ENCODE results near the gene TSHZ1.
"Not testable (repeated sequence)": the region's sequence is repeated elsewhere in the genome, so short reads cannot be mapped to it uniquely, and the experiment has no call there.

Gene TSHZ1

DNA sequence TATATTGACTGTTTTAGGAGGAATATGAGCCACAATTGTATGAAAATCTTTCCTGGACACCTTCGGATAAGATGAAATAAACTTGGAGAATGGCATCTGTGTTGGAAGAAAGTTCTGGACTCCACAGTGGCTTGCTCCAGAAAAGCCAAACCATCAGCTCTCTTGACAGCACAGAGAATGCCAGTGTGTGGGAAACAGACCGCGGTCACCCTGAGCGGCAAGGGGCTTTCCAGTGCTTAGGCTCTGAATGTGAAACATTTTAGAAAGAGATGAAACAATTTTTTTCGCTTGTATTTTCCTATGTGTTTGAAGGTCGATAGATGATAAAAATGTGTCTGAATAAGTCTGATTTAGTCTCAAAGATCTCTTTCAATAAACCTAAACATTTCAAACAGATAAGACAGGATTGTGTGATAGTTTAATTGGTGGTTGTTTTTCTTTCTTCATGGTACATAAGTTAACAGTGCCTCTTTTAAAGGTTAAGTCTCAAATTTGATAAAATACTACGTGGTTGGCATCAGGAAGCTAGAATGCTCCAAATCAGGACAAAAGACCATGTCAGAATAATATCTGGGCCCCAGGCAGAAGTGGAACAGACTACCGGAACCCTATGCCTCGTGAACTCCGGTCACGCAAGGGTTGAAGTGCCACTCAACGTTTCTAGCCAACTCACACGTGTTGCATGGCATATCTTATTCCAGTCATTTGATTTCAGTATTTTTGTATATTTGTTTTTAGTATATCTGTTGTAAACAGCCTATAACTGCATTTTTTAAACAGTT lies 30.6 kb upstream of the TSHZ1 start:
- Histone ChIP-seq H3K4me3 (no peak overlapping the region), H3K27ac (no peak overlapping the region)

DNA sequence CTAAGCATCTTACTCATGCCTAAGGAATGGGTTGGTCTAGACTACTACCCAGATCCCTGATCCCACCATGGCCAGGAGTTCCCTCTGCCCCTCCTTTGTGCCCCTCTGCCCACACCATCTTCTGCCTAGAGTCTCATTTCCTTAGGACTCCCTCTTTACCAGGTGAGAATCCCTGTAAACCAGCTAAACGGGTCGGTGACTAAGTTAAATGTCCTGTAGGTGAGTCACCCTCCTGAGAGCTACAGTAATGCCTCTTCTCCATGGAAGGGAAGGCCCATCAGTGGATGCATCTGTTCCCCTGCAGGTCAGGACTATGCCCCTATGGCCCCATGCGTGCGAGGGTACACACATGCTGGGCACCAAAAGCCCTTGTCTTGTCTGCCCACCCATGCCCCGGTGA lies 27.1 kb upstream of the TSHZ1 start:
- H3K27ac ChIP-seq, result no peak overlapping the region
- no peak overlapping the region for H3K4me3 ChIP-seq

DNA sequence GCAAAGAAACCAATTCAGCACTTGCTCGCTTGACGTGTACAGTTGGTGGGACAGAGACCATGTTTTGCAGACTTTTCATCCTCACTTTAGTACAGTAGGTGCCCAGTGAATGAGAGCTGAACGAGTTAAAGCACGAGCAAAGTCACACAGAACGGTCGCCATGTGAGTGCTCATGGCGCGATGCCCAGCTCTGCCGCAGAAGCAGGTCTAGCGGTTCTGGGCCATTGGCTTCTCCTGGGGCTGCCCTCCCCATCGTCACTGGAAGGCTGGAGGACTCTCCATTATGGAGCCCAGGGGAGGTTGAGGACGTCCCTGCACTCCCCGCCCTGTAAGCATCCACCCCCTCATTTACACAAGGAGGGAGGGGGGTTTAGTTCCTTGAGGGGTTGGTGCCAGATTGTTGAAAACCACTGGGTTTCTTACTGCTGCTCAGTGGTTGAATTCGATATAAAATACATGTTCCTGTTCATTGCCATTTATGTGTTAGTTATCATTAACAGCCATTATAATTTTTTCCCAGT lies 26.6 kb upstream of the TSHZ1 start:
- no peak overlapping the region for H3K4me3 ChIP-seq
- no peak overlapping the region for H3K27ac ChIP-seq

DNA sequence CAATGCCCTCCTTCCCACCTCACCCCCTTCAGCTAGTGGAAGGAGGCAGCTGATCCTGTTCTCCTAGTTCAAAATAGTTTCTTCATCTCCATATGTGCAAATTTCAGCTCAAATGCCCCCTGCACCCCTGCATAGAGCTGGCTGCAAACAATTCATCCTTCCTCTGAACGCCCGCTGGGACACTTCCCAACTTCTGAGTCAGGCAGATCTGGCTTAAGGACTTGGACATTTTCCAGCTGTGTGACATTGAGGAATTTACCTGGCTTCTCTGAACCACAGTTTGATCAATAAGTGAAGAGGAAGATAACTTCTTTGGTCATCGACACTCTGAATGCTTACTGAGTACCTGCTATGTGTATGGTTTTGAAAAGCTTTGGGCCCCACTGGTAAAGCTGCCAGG lies 25.1 kb upstream of the TSHZ1 start:
- H3K4me3 ChIP-seq, result no peak overlapping the region

DNA sequence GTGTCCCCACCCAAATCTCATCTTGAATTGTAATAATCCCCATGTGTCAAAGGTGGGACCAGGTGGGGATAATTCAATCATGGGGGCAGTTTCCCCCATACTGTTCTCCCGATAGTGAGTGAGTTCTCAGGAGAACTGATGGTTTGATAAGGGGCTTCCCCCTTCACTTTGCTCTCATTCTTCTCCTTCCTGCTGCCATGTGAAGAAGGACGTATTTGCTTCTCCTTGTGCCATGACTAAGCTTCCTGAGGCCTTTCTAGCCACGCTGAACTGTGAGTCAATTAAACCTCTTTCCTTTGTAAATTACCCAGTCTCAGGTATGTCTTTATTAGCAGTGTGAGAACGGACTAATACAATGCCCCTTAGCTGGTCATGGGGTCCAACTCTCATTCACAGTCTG lies 22.9 kb upstream of the TSHZ1 start:
- H3K4me3 ChIP-seq, H3K27ac ChIP-seq: not testable (repeated sequence)

More for the DNA sequence above, 25.1 kb upstream of the TSHZ1 start:
- no peak overlapping the region for H3K27ac ChIP-seq

DNA sequence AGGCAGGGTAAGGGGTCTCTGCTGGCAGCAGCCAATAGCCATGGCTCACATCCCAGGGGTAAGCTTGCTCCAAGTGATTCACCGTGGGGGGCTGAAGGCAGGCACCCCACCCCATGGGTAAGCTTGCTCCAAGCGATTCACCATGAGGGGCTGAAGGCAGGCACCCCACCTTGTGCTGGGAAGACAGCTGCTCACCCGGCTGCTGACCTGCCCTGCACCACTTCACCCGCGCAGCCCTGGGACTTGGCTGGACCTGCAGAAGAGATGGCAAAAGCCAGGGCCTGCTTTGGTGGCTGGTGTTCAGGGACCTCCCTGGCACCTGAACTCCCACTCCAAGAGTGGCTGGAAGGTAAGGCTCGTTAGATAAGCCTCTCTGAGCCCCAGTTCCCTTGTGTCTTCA lies 20.9 kb upstream of the TSHZ1 start:
- no peak overlapping the region for H3K27ac ChIP-seq

DNA sequence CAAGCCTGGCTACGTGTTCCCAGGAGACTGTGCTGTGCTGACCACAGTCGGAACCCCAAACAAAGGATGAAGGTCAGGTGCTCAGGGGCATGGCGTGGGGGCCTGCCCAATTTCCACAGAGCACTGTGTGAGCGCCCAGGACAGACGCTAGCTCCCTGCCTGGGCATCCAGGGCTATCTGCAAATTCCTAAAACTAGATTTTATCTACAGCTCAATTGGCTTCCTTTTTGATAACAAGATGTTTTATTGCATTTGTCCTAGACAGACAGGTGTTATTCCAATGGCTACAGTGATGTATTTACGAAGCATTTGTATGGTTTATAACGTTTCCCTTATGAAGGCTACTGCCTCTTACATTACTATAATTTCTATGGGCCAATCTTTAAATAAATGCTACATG lies 17.7 kb upstream of the TSHZ1 start:
- no peak overlapping the region for H3K27ac ChIP-seq
- H3K4me3 ChIP-seq, result no peak overlapping the region

More for the DNA sequence above, 20.9 kb upstream of the TSHZ1 start:
- H3K4me3 ChIP-seq, result no peak overlapping the region

DNA sequence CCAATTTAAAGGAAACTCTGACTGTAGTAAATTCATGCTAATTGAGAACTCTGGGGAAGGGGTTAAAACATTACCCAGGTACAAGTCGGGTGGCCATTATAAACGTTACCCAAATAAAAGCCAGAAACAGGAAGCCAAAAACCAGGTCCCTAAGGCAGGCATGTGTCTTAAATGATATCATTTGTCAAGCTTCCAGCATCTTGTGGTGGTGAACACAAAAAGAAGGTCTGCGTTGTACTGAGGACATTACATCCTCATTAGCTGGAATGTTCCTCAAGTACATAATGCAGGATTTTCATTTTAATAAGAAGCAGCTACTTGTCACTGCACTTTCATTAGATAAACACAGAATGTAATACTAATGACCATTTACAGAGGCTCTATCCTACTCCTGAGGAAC lies 12.6 kb upstream of the TSHZ1 start:
- Histone ChIP-seq H3K27ac (peak overlapping the region in 1 of 21 experiments; percentile 13), H3K4me3 (no peak overlapping the region)

DNA sequence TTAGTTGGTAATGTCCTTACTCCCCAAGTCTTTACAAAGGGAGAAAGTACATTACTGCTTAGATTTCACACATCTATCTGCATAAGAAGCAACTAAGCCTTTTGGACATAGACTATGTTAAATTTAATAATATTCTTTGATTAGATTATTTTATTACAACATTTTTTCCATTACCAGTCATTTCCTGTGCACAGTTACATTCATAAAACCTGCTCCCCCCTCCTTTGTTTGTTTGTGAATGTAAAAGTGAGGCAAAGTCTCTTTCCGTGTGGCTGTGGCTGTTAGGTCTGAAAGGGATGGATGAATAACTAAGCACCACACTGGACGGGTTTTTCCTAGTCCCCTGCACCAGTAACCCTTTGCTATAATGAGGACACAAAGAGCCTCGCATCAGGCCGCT lies 11.3 kb upstream of the TSHZ1 start:
- no peak overlapping the region for H3K27ac ChIP-seq

DNA sequence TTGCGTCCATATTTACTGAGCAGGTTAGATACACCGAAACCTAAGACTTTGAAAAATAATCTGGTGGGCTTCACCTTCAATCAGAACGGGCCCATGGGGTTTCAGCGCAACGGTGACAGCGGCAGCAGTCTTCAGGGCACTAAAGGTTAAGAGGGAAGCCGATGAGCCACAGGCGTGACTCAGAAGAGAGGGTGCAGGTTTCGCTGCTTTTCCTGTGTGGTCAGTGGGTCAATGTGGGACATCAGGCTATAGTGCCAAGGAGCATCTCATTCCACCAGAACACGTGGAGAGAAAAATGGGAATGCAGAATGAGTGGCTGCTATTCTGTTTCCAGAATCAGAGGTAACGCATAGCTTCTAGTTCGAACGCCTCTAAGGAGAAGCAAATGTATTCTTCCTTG lies 10.5 kb upstream of the TSHZ1 start:
- Histone ChIP-seq H3K4me3 (no peak overlapping the region), H3K27ac (peak overlapping the region in 1 of 21 experiments; percentile 12)

More for the DNA sequence above, 11.3 kb upstream of the TSHZ1 start:
- no peak overlapping the region for H3K4me3 ChIP-seq

DNA sequence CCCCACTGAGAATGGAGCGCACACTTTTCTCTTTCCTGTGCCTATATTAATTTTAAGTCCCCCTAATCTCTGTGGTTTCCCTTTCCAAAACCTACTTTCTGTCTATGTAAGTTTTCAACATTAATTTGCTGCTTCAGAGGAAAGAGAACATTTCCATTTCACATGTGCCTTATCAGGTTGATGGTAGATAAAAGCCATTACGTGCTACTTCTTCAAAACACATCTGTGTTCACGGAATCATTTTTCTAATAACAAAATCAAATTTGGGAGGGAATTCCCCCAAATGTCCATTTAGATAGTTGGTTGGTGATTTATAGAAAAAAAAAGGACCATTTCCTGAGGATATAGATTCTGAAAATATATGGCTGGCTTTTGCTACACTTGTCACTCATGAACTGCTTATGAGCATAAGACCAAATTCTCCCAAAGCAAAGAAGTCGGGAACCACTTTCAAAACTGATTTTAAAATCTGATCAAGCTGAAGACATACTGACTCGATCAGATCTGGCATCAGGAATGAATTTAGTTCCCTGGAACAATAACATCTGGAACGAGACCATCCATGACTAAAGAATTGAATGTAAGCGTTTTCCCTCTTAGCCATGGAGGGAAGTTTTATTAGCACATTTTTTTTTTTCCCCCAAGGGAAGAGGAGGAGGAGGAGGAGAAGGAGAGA lies 9.9 kb upstream of the TSHZ1 start:
- Histone ChIP-seq H3K4me3 (no peak overlapping the region), H3K27ac (peak overlapping the region in 1 of 21 experiments; percentile 12)

DNA sequence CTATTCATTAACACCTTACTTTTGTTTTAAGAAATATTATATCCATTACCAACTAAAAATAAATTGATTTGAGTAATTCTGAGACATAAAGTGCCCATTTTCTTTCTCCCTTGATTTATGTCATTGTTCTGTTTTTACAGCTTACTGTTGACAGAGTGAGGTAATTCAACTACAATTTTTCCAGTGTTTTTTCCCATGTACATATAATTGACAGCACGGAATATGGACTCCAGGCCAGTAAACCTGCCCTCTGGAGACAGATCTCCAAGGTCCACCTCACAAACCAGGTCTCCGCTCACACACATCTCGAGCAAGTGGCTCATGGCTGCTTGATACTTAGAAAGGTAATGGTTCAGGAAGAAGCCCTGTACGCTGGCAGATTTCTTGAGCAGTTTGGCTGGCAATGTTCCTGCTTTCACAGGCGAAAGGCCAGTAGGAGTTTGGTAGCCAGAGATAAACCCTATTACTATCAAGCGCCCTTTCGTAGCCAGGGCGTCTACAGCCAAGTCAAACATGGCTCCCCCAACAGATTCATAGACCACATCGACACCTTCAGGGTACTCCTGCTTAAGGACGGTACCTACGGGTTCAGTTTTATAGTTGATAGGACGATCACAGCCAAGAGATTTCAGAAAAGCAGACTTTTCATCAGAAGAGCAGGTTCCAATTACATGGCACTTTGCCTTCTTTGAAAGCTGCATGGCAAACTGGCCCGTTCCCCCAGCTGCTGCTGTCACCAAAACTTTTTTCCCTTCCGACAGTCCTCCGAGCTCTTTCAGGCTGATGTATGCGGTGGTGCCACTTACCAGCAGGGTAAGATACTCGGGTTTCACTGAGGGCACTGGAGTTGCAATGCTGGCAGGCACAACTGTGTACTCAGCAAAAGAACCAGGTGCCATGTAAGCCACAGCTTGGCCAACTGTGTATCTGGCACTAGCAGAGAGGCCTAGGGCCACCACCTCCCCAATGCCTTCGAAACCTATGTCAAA lies 9.0 kb upstream of the TSHZ1 start:
- Histone ChIP-seq H3K27ac (peak overlapping the region in 5 of 21 experiments; percentile 20 to 52 (median 25)), H3K4me3 (no peak overlapping the region)

DNA sequence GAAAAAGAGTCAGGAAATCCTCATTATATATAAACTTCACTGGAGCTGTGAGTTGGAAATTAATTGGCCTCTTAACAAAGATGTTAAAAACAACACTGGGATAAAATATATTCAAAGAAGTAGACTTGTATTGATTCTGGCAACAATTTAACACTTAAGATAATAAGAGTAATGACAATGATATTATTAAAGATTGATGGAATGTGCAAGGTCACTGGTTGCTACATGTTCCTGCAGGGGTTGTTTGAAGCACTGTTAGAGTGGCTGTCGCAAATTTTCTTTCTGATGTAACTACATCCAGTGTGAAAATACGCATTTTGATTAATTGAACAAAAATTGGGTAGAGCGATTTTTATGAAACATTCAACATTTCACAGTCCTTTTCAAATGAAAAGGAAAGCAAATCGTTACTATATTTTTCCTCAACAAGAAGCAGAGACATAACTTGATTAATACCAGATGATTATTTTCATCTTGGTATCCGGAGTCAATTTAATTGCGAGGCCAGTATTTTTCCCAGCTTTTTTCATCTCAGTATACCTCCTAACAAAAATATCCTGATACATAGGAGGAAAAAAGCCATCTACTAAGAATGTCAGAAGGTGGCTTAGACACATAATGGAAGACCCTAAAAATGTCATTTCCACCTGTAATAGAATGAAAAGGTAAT lies 7.8 kb upstream of the TSHZ1 start:
- Histone ChIP-seq H3K27ac (peak overlapping the region in 5 of 21 experiments; percentile 0 to 74 (median 59)), H3K4me3 (no peak overlapping the region)

DNA sequence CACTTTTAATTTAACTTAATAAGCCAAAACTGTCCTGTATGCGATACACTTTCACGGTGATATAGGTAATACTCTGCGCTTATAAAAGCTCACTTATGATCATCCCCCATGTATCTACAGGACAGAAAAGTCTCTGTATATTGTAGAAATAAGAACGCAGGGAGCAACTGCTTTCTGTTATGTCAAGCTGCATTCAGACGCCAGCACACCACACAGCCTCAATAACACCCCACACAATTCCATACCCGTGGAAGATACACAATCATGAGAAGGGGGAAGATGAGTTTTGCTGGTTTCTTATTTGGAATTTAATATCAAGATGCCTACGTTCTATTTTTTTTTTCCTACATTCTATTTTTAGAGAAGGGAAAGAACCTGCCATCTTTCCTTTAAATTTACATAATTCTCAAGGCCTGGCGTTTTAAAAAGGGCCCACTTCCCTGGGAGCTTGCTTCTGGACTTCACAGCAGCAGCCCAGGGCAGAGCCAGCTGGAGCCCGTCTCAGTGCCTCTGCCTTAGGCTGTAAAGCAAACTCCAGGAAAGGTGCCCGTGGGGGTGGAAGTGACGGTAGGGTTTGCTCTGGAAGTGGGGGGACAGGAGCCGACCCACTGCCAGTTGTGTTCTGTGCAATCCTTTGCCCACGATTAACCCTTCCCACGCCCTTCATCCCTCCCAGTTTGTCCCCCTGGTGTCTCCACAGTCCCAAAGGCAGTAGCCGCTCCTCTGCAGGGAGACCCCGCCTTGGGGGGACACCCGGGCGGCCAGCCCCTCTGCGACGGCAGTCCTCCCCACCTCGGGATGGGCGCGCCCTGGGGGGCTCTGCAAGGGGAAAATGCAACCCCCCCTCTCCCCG lies 7.0 kb upstream of the TSHZ1 start:
- peak overlapping the region in 16 of 21 experiments; percentile 11 to 74 (median 56) for H3K27ac ChIP-seq
- peak overlapping the region in 5 of 7 experiments; percentile 7 to 39 (median 28) for H3K4me3 ChIP-seq

DNA sequence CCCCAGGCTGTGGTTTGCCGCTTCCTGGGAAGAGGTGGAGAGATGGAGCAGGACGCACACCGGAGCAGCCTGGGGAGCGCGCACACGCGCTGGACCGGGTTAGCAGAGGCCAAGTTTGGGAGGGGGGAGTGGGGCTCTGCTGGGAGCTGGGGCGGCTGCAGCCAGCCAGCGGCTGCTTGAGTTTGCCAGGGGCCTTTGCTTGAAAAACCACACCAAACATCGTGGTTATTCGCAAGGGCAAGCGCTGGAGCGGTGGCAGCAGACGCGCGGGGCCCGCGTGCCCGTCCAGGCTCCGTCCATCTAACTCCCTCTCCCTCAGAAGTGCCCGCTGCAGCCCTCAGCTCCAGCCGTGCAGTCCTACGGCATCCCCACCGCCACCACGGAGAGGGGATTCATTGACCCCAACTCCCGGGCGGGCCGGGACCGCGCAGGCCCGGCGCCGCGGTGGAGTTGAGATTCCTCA lies 6.3 kb upstream of the TSHZ1 start:
- H3K27ac ChIP-seq, result peak overlapping the region in 15 of 21 experiments; percentile 11 to 74 (median 59)
- H3K4me3 ChIP-seq, result peak overlapping the region; percentile 13 to 39 (median 29)

DNA sequence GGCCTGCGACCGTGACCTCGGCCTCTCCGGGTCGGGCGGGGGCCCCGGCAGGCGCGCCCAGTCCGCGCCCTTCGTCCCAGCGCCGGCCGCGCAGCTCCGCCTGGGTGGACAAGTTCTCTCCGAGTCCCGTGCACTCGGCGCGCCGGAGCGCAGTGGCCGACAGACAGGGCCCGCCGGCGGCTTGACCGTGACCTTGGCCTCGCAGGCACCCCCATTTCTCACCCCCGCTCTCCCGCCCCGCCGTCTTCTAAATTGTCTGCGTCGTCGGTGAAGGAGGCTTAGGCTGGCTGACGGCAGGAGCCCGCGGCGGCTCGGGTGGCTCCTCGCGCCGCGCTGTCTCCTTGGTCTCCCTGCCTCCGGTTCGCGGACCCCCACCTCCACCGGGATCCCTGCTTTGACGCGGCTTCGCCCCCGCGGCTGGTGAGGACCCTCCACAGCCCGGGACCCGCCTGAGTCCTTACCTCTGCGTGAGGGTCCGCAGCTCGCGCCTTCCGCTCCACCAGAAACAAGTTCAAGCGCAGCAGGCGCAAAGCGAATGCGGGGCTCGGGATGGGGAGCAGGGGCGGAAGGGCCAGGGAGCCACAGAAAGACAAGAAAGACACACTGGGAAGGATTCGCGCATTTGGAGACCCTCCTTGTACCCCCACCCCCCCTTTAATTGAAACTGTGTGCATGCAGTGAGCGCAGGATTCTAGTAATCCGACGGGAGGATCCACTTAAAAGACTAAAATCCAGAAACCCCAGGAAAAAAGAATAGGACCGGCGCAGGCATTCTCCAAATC lies 5.7 kb upstream of the TSHZ1 start:
- Histone ChIP-seq H3K4me3 (peak overlapping the region; percentile 13 to 39 (median 29)), H3K27ac (peak overlapping the region in 15 of 21 experiments; percentile 4 to 74 (median 59))

DNA sequence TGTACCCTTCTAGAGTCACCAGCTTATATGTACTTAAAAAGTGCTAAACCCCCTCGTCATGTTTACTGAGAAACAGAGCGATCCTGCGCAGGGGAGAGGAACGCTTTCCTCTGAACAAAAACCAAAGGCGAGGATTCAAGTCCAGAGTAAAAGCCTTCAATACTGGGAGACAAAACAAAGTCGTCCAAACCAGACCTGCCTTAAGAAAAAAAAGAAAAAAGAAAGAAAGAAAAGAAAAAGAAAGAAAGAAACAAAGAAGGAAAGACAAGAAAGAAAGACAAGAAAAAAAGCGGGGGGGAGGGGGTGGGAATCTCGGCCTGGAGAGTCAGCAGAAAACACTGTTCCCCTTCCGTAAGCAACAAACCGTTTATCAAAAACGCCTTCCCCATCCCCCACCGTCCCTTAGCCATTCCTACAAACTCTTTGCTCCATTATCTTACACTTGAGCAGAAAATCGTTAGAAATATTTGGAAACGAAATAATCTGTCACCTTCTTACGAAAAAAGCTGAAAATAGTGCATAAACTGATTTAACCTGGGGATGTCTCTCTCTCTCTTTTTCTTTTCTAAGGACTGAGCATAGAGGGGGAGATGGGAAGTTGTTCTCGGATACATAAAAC lies 5.0 kb upstream of the TSHZ1 start:
- Histone ChIP-seq H3K27ac (peak overlapping the region in 6 of 21 experiments; percentile 12 to 74 (median 72)), H3K4me3 (no peak overlapping the region)

All from skin epidermis (tissue), 12 donors.